Mammary epithelial cell (primary cell): ENCODE measurements around the gene TMEM236.

Experiments
- CTCF ChIP-seq, 2 donors: IDR thresholded peaks in 1 of 2; conservative IDR thresholded peaks in 1 of 2; 2 replicates each; pipeline ENCODE4 v1.5.1; 2011 to 2012; ENCODE audit warnings: inconsistent platforms in 2 of 2, low read length in 2 of 2, mild to moderate bottlenecking in 2 of 2, control low read depth in 1 of 2, low read depth in 1 of 2; ENCODE audit not compliant: insufficient read depth in 1 of 2; ENCODE audit errors: extremely low read depth in 1 of 2
- EZH2 ChIP-seq: IDR thresholded peaks from 2 replicates; pipeline ENCODE4 v1.6.1; 2012; ENCODE audit warnings: low read length, inconsistent platforms, borderline replicate concordance

- TF ChIP-seq EZH2 (no peak), CTCF (conservative IDR thresholded peaks at IDR 0.05 in 1 of 2, IDR thresholded peaks at IDR 0.05 in 1 of 2; ENCODE audit: extremely low read depth in 1 of 2, insufficient read depth in 1 of 2, low read depth in 1 of 2, low read length in 2 of 2) (no peak)
Observed at GRCh38 chr10:17744341-17744861, 7.6 kb upstream of the TMEM236 start.
